H9 (cell line): Measurements from ENCODE around the gene EEF1A2. TPM values are rescaled to one million over a fixed set of nuclear protein-coding genes. Genes with fewer than 3 reads are reported as not detected.

ENCODE experiments used
- DNase-seq: peaks from one replicate; pipeline ENCODE4 v3.0.0-alpha.2; 2017
- H2AFZ ChIP-seq: one replicate; pipeline ENCODE4 v1.6.1; 2013; ENCODE audit warnings: mild to moderate bottlenecking, low read length, control low read depth, moderate library complexity
- H2AK5ac ChIP-seq: 2 replicates; pipeline ENCODE4 v1.6.1; 2013; ENCODE audit warnings: low read length, control low read depth, mixed read lengths; ENCODE audit not compliant: insufficient read length
- H2BK120ac ChIP-seq: one replicate; pipeline ENCODE4 v1.6.1; 2013; ENCODE audit warnings: low read depth, mild to moderate bottlenecking, low read length, control low read depth, inconsistent platforms; ENCODE audit not compliant: poor library complexity, severe bottlenecking
- H2BK12ac ChIP-seq: 2 replicates; pipeline ENCODE4 v1.6.1; 2013; ENCODE audit warnings: low read length, control low read depth, mixed read lengths, low read depth; ENCODE audit not compliant: insufficient read length
- H2BK15ac ChIP-seq: 2 replicates; pipeline ENCODE4 v1.6.1; 2013; ENCODE audit warnings: low read depth, low read length, control low read depth
- H2BK20ac ChIP-seq: one replicate; pipeline ENCODE4 v1.6.1; 2013; ENCODE audit warnings: low read depth, mild to moderate bottlenecking, low read length, control low read depth, inconsistent platforms; ENCODE audit not compliant: poor library complexity, severe bottlenecking
- H2BK5ac ChIP-seq: 2 replicates; pipeline ENCODE4 v1.6.1; 2013; ENCODE audit warnings: low read length, control low read depth, mixed read lengths; ENCODE audit not compliant: insufficient read length
- H3K14ac ChIP-seq: 2 replicates; pipeline ENCODE4 v1.6.1; 2013; ENCODE audit warnings: low read length, control low read depth; ENCODE audit not compliant: insufficient read depth
- H3K18ac ChIP-seq: 2 replicates; pipeline ENCODE4 v1.6.1; 2013; ENCODE audit warnings: low read depth, mild to moderate bottlenecking, mixed read lengths, low read length, control low read depth; ENCODE audit not compliant: insufficient read length
- H3K23ac ChIP-seq: 2 replicates; pipeline ENCODE4 v1.6.1; 2013; ENCODE audit warnings: low read length, control low read depth, mixed read lengths, low read depth; ENCODE audit not compliant: insufficient read length
- H3K23me2 ChIP-seq: 2 replicates; pipeline ENCODE4 v1.6.1; 2013; ENCODE audit warnings: low read depth, mild to moderate bottlenecking, mixed read lengths, low read length, control low read depth; ENCODE audit not compliant: insufficient read length, poor library complexity, severe bottlenecking
- H3K27ac ChIP-seq: 2 replicates; pipeline ENCODE4 v1.5.1; 2013; ENCODE audit warnings: low read length, control low read depth, mixed read lengths, low read depth; ENCODE audit not compliant: insufficient read length
- H3K27me3 ChIP-seq: 2 replicates; pipeline ENCODE4 v1.6.1; 2013; ENCODE audit warnings: low read length, control low read depth, inconsistent platforms; ENCODE audit not compliant: insufficient read depth
- H3K4ac ChIP-seq: 2 replicates; pipeline ENCODE4 v1.6.1; 2013; ENCODE audit warnings: low read depth, mild to moderate bottlenecking, control low read depth, inconsistent platforms, low read length, moderate library complexity
- H3K4me1 ChIP-seq: 2 replicates; pipeline ENCODE4 v1.6.1; 2013; ENCODE audit warnings: low read length, control low read depth, inconsistent platforms; ENCODE audit not compliant: insufficient read depth
- H3K4me2 ChIP-seq: 2 replicates; pipeline ENCODE4 v1.6.1; 2013; ENCODE audit warnings: low read length, control low read depth, mixed read lengths; ENCODE audit not compliant: insufficient read length, insufficient read depth
- H3K56ac ChIP-seq: 2 replicates; pipeline ENCODE4 v1.6.1; 2013; ENCODE audit warnings: low read depth, mild to moderate bottlenecking, mixed read lengths, low read length, control low read depth; ENCODE audit not compliant: insufficient read length
- H3K79me1 ChIP-seq: 2 replicates; pipeline ENCODE4 v1.6.1; 2013; ENCODE audit warnings: low read depth, mild to moderate bottlenecking, moderate library complexity, low read length, control low read depth, inconsistent platforms; ENCODE audit not compliant: insufficient read depth, poor library complexity, severe bottlenecking
- H3K79me2 ChIP-seq: 2 replicates; pipeline ENCODE4 v1.6.1; 2013; ENCODE audit warnings: low read length, control low read depth, inconsistent platforms; ENCODE audit not compliant: insufficient read depth
- H3K9ac ChIP-seq: 2 replicates; pipeline ENCODE4 v1.6.1; 2013; ENCODE audit warnings: low read length, control low read depth, mixed read lengths; ENCODE audit not compliant: insufficient read length; ENCODE audit errors: extremely low read depth
- H3K9me3 ChIP-seq: one replicate; pipeline ENCODE4 v1.6.1; 2013; ENCODE audit warnings: low read depth, low read length, inconsistent platforms; ENCODE audit not compliant: control insufficient read depth
- H3T11ph ChIP-seq: one replicate; pipeline ENCODE4 v1.6.1; 2013; ENCODE audit warnings: mild to moderate bottlenecking, low read length, control low read depth, inconsistent platforms
- H4K20me1 ChIP-seq: one replicate; pipeline ENCODE4 v1.6.1; 2013; ENCODE audit not compliant: control insufficient read depth, insufficient read length, insufficient read depth
- H4K5ac ChIP-seq: 2 replicates; pipeline ENCODE4 v1.6.1; 2013; ENCODE audit warnings: low read depth, mild to moderate bottlenecking, mixed read lengths, low read length, control low read depth; ENCODE audit not compliant: insufficient read length
- H4K8ac ChIP-seq: replicated peaks from 2 replicates; pipeline ENCODE4 v1.6.1; 2013; ENCODE audit warnings: low read length, control low read depth, mixed read lengths, low read depth; ENCODE audit not compliant: insufficient read length
- H4K91ac ChIP-seq: 2 replicates; pipeline ENCODE4 v1.6.1; 2013; ENCODE audit warnings: low read depth, mild to moderate bottlenecking, moderate library complexity, mixed read lengths, low read length, control low read depth; ENCODE audit not compliant: insufficient read length
- H3K27ac Mint-ChIP-seq, 3 experiments: 2 replicates in 2 of 3; 3 replicates in 1 of 3; pipeline ENCODE4 v1.8.0; 2020 to 2021; ENCODE audit warnings: mixed read lengths in 3 of 3, mild to moderate bottlenecking in 1 of 3, moderate library complexity in 1 of 3
- H3K27me3 Mint-ChIP-seq: 2 replicates; pipeline ENCODE4 v1.8.0; 2021; ENCODE audit warnings: low read depth, mild to moderate bottlenecking, moderate library complexity, mixed read lengths
- H3K36me3 Mint-ChIP-seq, 3 experiments: 2 replicates in 2 of 3; 3 replicates in 1 of 3; pipeline ENCODE4 v1.8.0; 2020 to 2021; ENCODE audit warnings: low read depth in 3 of 3, mixed read lengths in 3 of 3; ENCODE audit not compliant: insufficient read depth in 1 of 3
- H3K4me1 Mint-ChIP-seq, 2 experiments: 2 replicates each; pipeline ENCODE4 v1.8.0; 2020; ENCODE audit warnings: mixed read lengths in 2 of 2
- H3K4me3 Mint-ChIP-seq, 2 experiments: 2 replicates in 1 of 2; 3 replicates in 1 of 2; pipeline ENCODE4 v1.8.0; 2020 to 2021; ENCODE audit warnings: mild to moderate bottlenecking in 2 of 2, mixed read lengths in 2 of 2, moderate library complexity in 1 of 2
- H3K9me3 Mint-ChIP-seq, 2 experiments: 2 replicates in 1 of 2; 3 replicates in 1 of 2; pipeline ENCODE4 v1.8.0; 2020; ENCODE audit warnings: mild to moderate bottlenecking in 2 of 2, mixed read lengths in 2 of 2, moderate library complexity in 1 of 2
- CTCF ChIP-seq: fragments of 200-600 bp; sonication (generic); conservative IDR thresholded peaks from 3 replicates; pipeline ENCODE4 v1.8.0; 2021; ENCODE audit warnings: antibody characterized with exemption, mild to moderate bottlenecking
- WGBS: extraction: QIAGEN DNeasy Blood & Tissue Kit; methylation state at CpG from one replicate; pipeline ENCODE4 v1.1.7; 2013; ENCODE audit warnings: missing lambda C conversion rate, low lambda C conversion rate, mixed read lengths; ENCODE audit not compliant: insufficient read length; ENCODE audit errors: extremely low coverage; 5-methylcytosine and 5-hydroxymethylcytosine counted together
- total RNA-seq: library from RNA; stranded (reverse); gene quantifications from 2 replicates; pipeline ENCODE4 v1.2.1, GENCODE V29; 2021

The EEF1A2 gene
- total RNA-seq, 1 experiment from 2014 or later, result 27.4 TPM

- Histone ChIP-seq H3K56ac (no peak overlapping the region), H3K27me3 (no peaks in the 10 kb centered on the region), H3K79me2 (no peaks in the 10 kb centered on the region), H3K4me2 (no peak overlapping the region), H3T11ph (no peak overlapping the region), H4K8ac (no peak overlapping the region), H3K23ac (no peak overlapping the region), H4K20me1 (peaks cover 5% of the 10 kb centered on the region), H2BK5ac (no peak overlapping the region), H4K91ac (no peak overlapping the region), H3K9ac (no peak overlapping the region), H2BK20ac (no peak overlapping the region), H2BK12ac (no peak overlapping the region), H3K14ac (no peak overlapping the region), H2BK120ac (no peak overlapping the region), H3K27ac (no peak overlapping the region), H3K79me1 (no peaks in the 10 kb centered on the region), H3K4me1 (no peaks in the 10 kb centered on the region), H3K4ac (no peak overlapping the region), H2AK5ac (no peak overlapping the region), H3K9me3 (no peaks in the 10 kb centered on the region), H2BK15ac (no peak overlapping the region), H3K23me2 (no peaks in the 10 kb centered on the region), H2AFZ (no peak overlapping the region), H4K5ac (no peak overlapping the region), H3K18ac (no peak overlapping the region)
- TF ChIP-seq CTCF, result no peak
- Mint-ChIP-seq H3K9me3 (no peaks in the 10 kb centered on the region), H3K36me3 (no peaks in the 10 kb centered on the region), H3K4me3 (no peak overlapping the region), H3K27me3 (no peaks in the 10 kb centered on the region), H3K27ac (no peak overlapping the region), H3K4me1 (peaks cover 3 to 8% of the 10 kb centered on the region in 2 experiments; a peak in 3 of 4 replicates)
- no CpG with 5 or more reads among the region's 24 CpGs for WGBS
- DNase-seq, result no peak
These were observed 33.6 kb upstream of the EEF1A2 start for GRCh38 chr20:63532449-63532971.
